ENCODE data around the gene GRID1.

- TF ChIP-seq, protein P1, sequence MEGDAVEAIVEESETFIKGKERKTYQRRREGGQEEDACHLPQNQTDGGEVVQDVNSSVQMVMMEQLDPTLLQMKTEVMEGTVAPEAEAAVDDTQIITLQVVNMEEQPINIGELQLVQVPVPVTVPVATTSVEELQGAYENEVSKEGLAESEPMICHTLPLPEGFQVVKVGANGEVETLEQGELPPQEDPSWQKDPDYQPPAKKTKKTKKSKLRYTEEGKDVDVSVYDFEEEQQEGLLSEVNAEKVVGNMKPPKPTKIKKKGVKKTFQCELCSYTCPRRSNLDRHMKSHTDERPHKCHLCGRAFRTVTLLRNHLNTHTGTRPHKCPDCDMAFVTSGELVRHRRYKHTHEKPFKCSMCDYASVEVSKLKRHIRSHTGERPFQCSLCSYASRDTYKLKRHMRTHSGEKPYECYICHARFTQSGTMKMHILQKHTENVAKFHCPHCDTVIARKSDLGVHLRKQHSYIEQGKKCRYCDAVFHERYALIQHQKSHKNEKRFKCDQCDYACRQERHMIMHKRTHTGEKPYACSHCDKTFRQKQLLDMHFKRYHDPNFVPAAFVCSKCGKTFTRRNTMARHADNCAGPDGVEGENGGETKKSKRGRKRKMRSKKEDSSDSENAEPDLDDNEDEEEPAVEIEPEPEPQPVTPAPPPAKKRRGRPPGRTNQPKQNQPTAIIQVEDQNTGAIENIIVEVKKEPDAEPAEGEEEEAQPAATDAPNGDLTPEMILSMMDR (IDR thresholded peaks at IDR 0.05), result no peak
- TF ChIP-seq POLR2A (IDR thresholded peaks at IDR 0.05), result no peak
Observed at GRCh38 chr10:86224354-86225102, 142.1 kb downstream of the GRID1 start.
